ENCODE results near the gene SLC46A2. TPM values are rescaled to one million over a fixed set of nuclear protein-coding genes. Genes with fewer than 3 reads are reported as not detected.

The SLC46A2 gene
- total RNA-seq, 3 donors from 2014 or later = 0.16 TPM; not detected in 2

DNA sequence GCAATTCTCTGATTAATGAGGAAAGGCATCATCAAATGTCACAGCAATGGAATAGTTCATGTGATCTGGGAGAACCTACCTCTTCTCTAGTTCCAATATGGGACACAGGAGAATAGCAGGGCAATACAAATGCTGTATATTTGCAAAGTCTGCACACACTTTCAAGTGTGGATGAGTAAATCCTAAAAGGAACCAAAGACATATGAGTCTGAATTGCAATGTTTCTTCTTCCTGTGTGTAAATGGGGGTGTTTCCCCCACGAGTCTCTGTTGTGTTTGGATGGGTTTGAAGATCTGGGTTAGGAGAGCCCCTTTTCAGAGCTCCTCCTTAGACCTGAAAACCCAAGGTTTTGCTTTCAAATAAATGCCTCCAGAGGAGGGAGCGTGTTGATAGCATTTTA, 26.9 kb downstream of the SLC46A2 start:
- H3K4me1 ChIP-seq (ENCODE audit: low read depth) = no peaks in the 10 kb centered on the region
- H3K36me3 ChIP-seq (ENCODE audit: low read depth) = no peaks in the 10 kb centered on the region
- intact Hi-C loops (cut with DNase I, micrococcal nuclease) = no loop called here
- H3K9me3 ChIP-seq = no peaks in the 10 kb centered on the region
- H3K4me3 ChIP-seq = no peak overlapping the region
- ATAC-seq (no peak), DNase-seq (no peak)
- TF ChIP-seq CTCF (IDR thresholded peaks at IDR 0.05) = no peak

DNA sequence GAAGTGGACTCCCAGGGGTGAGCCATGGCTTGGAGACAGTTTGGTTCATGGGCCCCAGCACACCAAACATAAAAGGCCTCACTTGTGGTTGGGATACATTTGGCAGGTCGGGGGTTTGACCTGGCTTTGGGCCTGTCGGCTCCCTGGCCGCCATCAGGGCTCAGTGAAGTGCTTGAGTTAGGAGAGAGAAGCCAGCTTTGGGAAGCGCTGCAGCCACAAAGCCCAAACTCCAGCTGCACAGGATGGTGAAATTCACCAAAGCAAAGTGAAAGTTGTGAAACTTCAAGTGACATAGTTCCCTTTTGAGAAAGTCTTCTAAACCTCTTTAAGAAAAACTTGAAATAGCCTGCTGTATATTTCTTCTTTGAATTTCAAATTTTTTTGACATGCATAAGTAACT, 27.5 kb downstream of the SLC46A2 start:
- H3K9me3 ChIP-seq = no peaks in the 10 kb centered on the region
- intact Hi-C loops (cut with DNase I, micrococcal nuclease) = no loop called here
- no peaks in the 10 kb centered on the region for H3K4me1 ChIP-seq (ENCODE audit: low read depth)
- no peak for ATAC-seq
- peak in 2 of 3 donors; percentile 23 to 64 for DNase-seq
- H3K36me3 ChIP-seq (ENCODE audit: low read depth) = no peaks in the 10 kb centered on the region
- TF ChIP-seq CTCF (IDR thresholded peaks at IDR 0.05) = no peak
- H3K4me3 ChIP-seq = no peak overlapping the region

DNA sequence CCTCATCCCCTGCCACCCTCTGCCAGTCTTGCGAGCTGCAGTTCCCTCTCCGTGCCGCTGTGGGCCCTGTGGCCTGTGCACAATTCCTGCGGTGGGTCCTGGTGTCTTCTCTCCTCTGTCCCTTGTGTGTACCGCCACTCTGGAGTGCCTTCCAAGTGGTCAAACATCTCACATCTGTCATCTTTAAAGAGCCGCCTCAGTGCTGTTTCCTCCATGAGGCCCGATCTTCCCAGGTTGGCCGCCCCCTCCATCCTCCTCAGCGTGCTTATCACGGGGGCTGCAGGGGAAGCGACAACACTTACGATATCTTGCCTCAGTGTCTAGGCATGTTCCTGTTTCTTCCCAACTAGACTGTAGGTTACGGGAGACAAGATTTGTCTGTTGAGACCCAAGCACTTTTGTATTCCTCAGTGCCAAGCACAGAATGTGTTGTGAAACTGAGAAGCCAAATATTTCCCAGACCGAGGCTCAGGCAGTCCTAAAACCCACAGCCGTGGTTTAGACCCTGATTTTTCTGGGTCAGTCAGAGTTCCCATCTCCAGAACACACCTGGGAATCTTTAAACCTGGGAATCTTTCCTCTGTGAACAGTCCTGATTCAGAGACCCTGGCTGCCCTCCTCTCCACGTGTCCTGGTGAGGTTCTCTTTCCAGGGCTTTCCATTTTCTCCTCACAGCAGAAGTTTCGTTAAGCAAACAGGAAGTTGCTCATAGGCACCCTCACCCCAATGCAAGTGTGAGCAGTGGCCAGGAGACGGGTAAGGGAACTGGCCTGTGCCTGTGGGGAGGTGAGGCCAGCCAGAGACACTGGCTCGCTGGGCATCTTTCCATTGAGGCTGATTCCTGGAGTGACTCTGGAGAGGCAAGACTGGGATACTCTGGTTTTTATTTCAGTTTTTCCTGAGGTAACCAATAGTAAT, 28.8 kb downstream of the SLC46A2 start:
- no peak for TF ChIP-seq CTCF (IDR thresholded peaks at IDR 0.05)
- intact Hi-C loops (cut with DNase I, micrococcal nuclease) = no loop called here
- H3K36me3 ChIP-seq (ENCODE audit: low read depth) = no peaks in the 10 kb centered on the region
- no peaks in the 10 kb centered on the region for H3K9me3 ChIP-seq
- no peak for DNase-seq
- H3K4me1 ChIP-seq (ENCODE audit: low read depth) = no peaks in the 10 kb centered on the region
- H3K4me3 ChIP-seq = no peak overlapping the region
- ATAC-seq = peak; percentile 21

DNA sequence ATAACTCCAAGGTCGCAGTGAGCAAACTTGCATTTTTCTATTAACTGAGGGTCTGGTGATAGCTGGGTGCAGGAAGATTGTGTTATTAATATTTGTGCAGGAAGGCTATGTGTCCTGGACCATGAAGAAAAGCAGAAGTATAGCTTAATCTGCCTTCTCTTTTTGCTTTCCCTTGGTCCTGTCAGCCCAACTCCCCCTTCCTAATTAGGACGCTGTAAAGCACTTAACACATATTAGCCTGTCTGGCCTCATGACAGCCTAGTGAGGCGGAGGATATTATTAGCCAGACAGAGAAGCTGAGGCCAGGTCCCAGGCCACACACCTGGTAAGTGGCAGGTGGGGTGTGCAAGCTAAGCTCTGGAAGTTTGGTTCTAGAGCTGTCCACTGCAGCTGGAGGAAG, 29.5 kb downstream of the SLC46A2 start:
- intact Hi-C loops (cut with DNase I, micrococcal nuclease) = no loop called here
- no peaks in the 10 kb centered on the region for H3K36me3 ChIP-seq (ENCODE audit: low read depth)
- no peak overlapping the region for H3K4me3 ChIP-seq
- DNase-seq (no peak), ATAC-seq (no peak)
- H3K4me1 ChIP-seq (ENCODE audit: low read depth) = no peaks in the 10 kb centered on the region
- no peak for TF ChIP-seq CTCF (IDR thresholded peaks at IDR 0.05)
- H3K9me3 ChIP-seq = no peaks in the 10 kb centered on the region

- Histone ChIP-seq H3K4me3 (no peak overlapping the region), H3K4me1 (ENCODE audit: low read depth) (no peaks in the 10 kb centered on the region), H3K36me3 (ENCODE audit: low read depth) (no peaks in the 10 kb centered on the region), H3K9me3 (no peaks in the 10 kb centered on the region)
- no peak for ATAC-seq
- DNase-seq = no peak
- intact Hi-C loops (cut with DNase I, micrococcal nuclease) = no loop called here
- no peak for TF ChIP-seq CTCF (IDR thresholded peaks at IDR 0.05)
These were observed 30.2 kb downstream of the SLC46A2 start for GRCh38 chr9:112860451-112860850.

All from mucosa of descending colon (tissue), 3 donors.